IPS DF 4.7 (cell line): Measurements from ENCODE around the gene TAF11L12.
"Not testable (repeated sequence)": the region's sequence is repeated elsewhere in the genome, so short reads cannot be mapped to it uniquely, and the experiment has no call there.

Experiments
- DNase-seq: peaks from one replicate; pipeline ENCODE4 v3.0.0-alpha.2; 2013; ENCODE audit warnings: low spot score; ENCODE audit errors: extremely low read depth

TAF11L12 gene

GRCh38 chr5:17610092-17610491 lies at the start of gene TAF11L12:
Gene TAF11L12, plus strand, starts transcription at chr5:17610392.
- not testable (repeated sequence) for DNase-seq

GRCh38 chr5:17585658-17586057 lies 24.5 kb upstream of the TAF11L12 start, which contains the start of gene TAF11L7:
Gene TAF11L7, minus strand, starts transcription at chr5:17585758.
- DNase-seq, result not testable (repeated sequence)

- DNase-seq, result not testable (repeated sequence)
These were observed 19.3 kb upstream of the TAF11L12 start, which contains the start of gene TAF11L8 for GRCh38 chr5:17590860-17591259. Gene TAF11L8, minus strand, starts transcription at chr5:17590960.

- not testable (repeated sequence) for DNase-seq
These were observed 15.9 kb upstream of the TAF11L12 start, which contains the start of gene TAF11L9 for GRCh38 chr5:17594255-17594654. Gene TAF11L9, minus strand, starts transcription at chr5:17594394.

- DNase-seq, result not testable (repeated sequence)
These were observed 12.5 kb upstream of the TAF11L12 start, which contains the start of gene TAF11L10 for GRCh38 chr5:17597728-17598127. Gene TAF11L10, minus strand, starts transcription at chr5:17597828.

- not testable (repeated sequence) for DNase-seq
These were observed 6.3 kb upstream of the TAF11L12 start, which contains the start of gene TAF11L11 for GRCh38 chr5:17603880-17604279. Gene TAF11L11, plus strand, starts transcription at chr5:17604183.

GRCh38 chr5:17604951-17605350 lies 5.2 kb upstream of the TAF11L12 start:
- no peak for DNase-seq

- not testable (repeated sequence) for DNase-seq
These were observed 2.7 kb upstream of the TAF11L12 start for GRCh38 chr5:17607461-17607860.

GRCh38 chr5:17614872-17615605 lies 4.8 kb downstream of the TAF11L12 start:
- no peak for DNase-seq

GRCh38 chr5:17619354-17619753 lies 9.2 kb downstream of the TAF11L12 start:
- no peak for DNase-seq

GRCh38 chr5:17620627-17621026 lies 10.4 kb downstream of the TAF11L12 start:
- DNase-seq, result peak; percentile 14

GRCh38 chr5:17625686-17626085 lies 15.5 kb downstream of the TAF11L12 start:
- DNase-seq, result no peak

- DNase-seq, result not testable (repeated sequence)
These were observed 21.6 kb downstream of the TAF11L12 start, which contains the start of gene TAF11L13 for GRCh38 chr5:17631788-17632187. Gene TAF11L13, plus strand, starts transcription at chr5:17632088.

- DNase-seq, result no peak
These were observed 24.0 kb downstream of the TAF11L12 start, which contains the start of gene TAF11L14 for GRCh38 chr5:17634160-17634559. Gene TAF11L14, plus strand, starts transcription at chr5:17634460.

GRCh38 chr5:17649232-17649631 lies 39.0 kb downstream of the TAF11L12 start:
- DNase-seq, result not testable (repeated sequence)

GRCh38 chr5:17655201-17655759 lies 45.1 kb downstream of the TAF11L12 start:
- DNase-seq, result not testable (repeated sequence)

- no peak for DNase-seq
These were observed 45.7 kb downstream of the TAF11L12 start for GRCh38 chr5:17655921-17656320.
